ENCODE results near the gene DGKH. TPM values are rescaled to one million over a fixed set of nuclear protein-coding genes. Genes with fewer than 3 reads are reported as not detected.

Gene DGKH
- total and polyA plus RNA-seq, 2 of the 13 experiments (the other 11 are each of a cell fraction or from before 2014, with no cell fraction given): 0.01 to 0.13 TPM

- TF ChIP-seq ZNF784 (CRISPR knock-in tag; IDR thresholded peaks at IDR 0.05; ENCODE audit: borderline replicate concordance) (no peak), KMT2A (CRISPR knock-in tag; IDR thresholded peaks at IDR 0.05) (no peak), ZNF20 (CRISPR knock-in tag; IDR thresholded peaks at IDR 0.05) (no peak), MTERF4 (CRISPR knock-in tag; IDR thresholded peaks at IDR 0.05) (no peak), GMEB1 (CRISPR knock-in tag; IDR thresholded peaks at IDR 0.05; ENCODE audit: borderline replicate concordance) (peak; percentile 60; the same call in 1 of the 2 replicates), LCORL (IDR thresholded peaks at IDR 0.05) (no peak), LCORL (CRISPR knock-in tag; IDR thresholded peaks at IDR 0.05) (0 out of 2 replicates have a peak, but pooled peaks have one; percentile 11), KIAA2018 (CRISPR knock-in tag; IDR thresholded peaks at IDR 0.05; ENCODE audit: borderline replicate concordance) (no peak), IRX3 (CRISPR knock-in tag; IDR thresholded peaks at IDR 0.05; ENCODE audit: borderline replicate concordance, low read depth) (no peak; the same call in 1 of the 2 replicates), AGO2 (optimal IDR thresholded peaks at IDR 0.05; ENCODE audit: low read depth, low read length) (no peak), ZFP90 (CRISPR knock-in tag; IDR thresholded peaks at IDR 0.05; ENCODE audit: borderline replicate concordance) (peak; percentile 62; the same call in 1 of the 2 replicates), ZNF30 (CRISPR knock-in tag; IDR thresholded peaks at IDR 0.05) (0 out of 2 replicates have a peak, but pooled peaks have one; percentile 65), REXO4 (CRISPR knock-in tag; IDR thresholded peaks at IDR 0.05; ENCODE audit: borderline replicate concordance) (peak; percentile 90), BCL3 (CRISPR knock-in tag; IDR thresholded peaks at IDR 0.05) (peak; percentile 89; the same call in 1 of the 2 replicates), ZNF878 (CRISPR knock-in tag; IDR thresholded peaks at IDR 0.05) (peak; percentile 98)
These were observed 223.1 kb downstream of the DGKH start (continued) for GRCh38 chr13:42271337-42272114.
